Activated T-cell treated with anti-CD3 and anti-CD28 coated beads, Interleukin-2, amount 50 U/mL, for 24 hours (primary cell): ENCODE results near the gene BICC1.

ENCODE experiments used
- DNase-seq: peaks from one replicate; pipeline ENCODE4 v3.0.0-alpha.2; 2020
- H3K27ac Mint-ChIP-seq: 2 replicates; pipeline ENCODE4 v1.8.0; 2020; ENCODE audit warnings: mild to moderate bottlenecking, mixed read lengths
- H3K27me3 Mint-ChIP-seq: 2 replicates; pipeline ENCODE4 v1.8.0; 2020; ENCODE audit warnings: mixed read lengths
- H3K36me3 Mint-ChIP-seq: 2 replicates; pipeline ENCODE4 v1.8.0; 2020; ENCODE audit warnings: low read depth, mixed read lengths
- H3K4me1 Mint-ChIP-seq: 2 replicates; pipeline ENCODE4 v1.8.0; 2020; ENCODE audit warnings: low read depth, mixed read lengths
- H3K4me3 Mint-ChIP-seq: 2 replicates; pipeline ENCODE4 v1.8.0; 2020; ENCODE audit warnings: mild to moderate bottlenecking, moderate library complexity, mixed read lengths
- H3K9me3 Mint-ChIP-seq: 2 replicates; pipeline ENCODE4 v1.8.0; 2020; ENCODE audit warnings: mixed read lengths

The BICC1 gene

DNA sequence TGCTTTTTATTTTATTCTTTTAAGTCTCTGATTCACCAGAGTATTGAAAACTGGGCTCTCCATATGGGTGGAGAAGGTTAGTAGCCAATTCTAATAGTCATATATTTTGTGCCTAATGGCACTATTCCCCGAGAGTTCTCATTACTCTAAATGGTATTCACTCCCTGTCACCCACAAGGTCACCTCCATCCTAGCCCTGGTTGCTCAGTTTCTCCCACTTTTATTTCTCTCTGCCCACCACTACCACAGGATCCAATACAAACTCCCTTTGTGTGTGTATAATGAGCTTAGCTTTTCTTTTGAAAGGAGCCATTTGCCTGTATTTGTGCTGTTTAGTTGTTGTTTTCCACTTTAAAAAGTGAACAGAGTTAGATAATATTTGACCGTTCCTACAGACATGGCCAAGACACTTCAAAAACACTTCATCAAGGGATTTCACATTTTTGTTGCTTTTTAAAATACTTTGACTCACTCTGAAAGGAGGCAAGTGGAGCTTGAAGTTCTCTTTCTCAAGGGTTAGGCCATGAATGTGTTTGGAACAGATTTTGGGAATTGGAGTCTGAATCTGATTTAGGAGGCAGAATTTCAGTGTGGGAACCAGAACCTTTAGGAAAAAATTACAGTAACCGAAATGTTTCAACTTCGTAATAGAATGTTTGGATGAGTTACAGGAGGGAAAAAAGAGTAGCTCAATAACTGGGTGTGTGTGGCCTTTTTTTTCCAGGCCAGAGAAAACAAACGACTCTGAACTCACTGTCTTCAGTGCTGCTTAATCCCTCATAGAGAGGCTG, 321.3 kb downstream of the BICC1 start:
- Mint-ChIP-seq H3K27ac (no peak overlapping the region), H3K4me1 (no peaks in the 10 kb centered on the region), H3K9me3 (no peaks in the 10 kb centered on the region), H3K36me3 (no peaks in the 10 kb centered on the region), H3K4me3 (no peak overlapping the region), H3K27me3 (peaks cover 3% of the 10 kb centered on the region)
- DNase-seq = no peak

DNA sequence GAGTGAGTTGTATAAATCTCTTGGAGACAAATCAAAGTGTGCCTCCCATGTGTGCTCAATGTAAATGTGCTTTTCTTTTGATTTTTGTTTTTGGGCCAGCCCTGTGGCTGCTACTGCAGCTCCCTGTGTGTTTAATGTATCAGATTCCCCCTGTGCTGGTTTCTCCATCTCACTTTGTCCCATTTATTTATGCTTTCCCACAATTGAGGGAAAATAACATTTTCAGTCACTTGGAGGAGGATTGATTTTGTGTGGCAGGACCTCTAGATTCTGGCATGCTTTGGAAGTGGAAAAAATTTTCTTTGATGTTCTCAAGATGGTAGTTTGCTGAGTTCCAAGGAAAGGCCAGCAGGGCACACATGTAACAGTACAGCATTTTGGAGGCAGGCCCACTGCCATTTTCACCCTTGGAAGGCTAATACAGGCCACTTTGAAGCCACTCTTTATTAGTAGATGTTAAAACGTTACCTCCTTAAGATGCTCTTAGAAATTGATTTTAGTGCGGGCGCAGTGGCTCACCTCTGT, 323.6 kb downstream of the BICC1 start:
- no peak overlapping the region for H3K4me3 Mint-ChIP-seq
- H3K4me1 Mint-ChIP-seq = no peaks in the 10 kb centered on the region
- H3K27me3 Mint-ChIP-seq = peaks cover 5% of the 10 kb centered on the region
- DNase-seq = no peak
- H3K27ac Mint-ChIP-seq = no peak overlapping the region
- no peaks in the 10 kb centered on the region for H3K9me3 Mint-ChIP-seq
- no peaks in the 10 kb centered on the region for H3K36me3 Mint-ChIP-seq

- no peaks in the 10 kb centered on the region for H3K9me3 Mint-ChIP-seq
- H3K4me3 Mint-ChIP-seq = no peak overlapping the region
- peaks cover 5% of the 10 kb centered on the region for H3K27me3 Mint-ChIP-seq
- no peaks in the 10 kb centered on the region for H3K36me3 Mint-ChIP-seq
- no peak for DNase-seq
- no peaks in the 10 kb centered on the region for H3K4me1 Mint-ChIP-seq
- no peak overlapping the region for H3K27ac Mint-ChIP-seq
Measured at GRCh38 chr10:58836991-58837575, 324.4 kb downstream of the BICC1 start.

DNA sequence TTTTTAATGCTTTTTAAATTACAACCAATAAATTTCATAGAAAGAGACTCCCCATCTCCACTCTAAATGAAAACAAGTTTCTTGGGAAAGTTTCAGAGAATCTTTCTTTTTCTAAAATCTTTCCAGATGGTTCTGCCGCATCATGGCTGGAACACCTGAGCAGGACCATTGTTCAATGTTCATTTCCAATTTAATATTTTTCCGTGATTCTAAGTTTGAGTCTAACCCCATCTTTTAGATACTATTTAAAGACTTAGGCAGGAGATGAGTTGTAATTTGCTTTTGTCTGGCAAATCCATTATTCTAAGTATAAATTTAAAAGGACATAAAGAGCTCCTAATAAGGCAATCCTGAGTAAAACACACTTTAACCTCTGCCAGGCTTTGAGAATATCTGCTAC, 325.2 kb downstream of the BICC1 start:
- Mint-ChIP-seq H3K36me3 (no peaks in the 10 kb centered on the region), H3K4me3 (no peak overlapping the region)

GRCh38 chr10:58838561-58839208, 326.0 kb downstream of the BICC1 start:
- no peaks in the 10 kb centered on the region for H3K9me3 Mint-ChIP-seq
- H3K4me3 Mint-ChIP-seq = no peak overlapping the region

More for the DNA sequence above, 325.2 kb downstream of the BICC1 start:
- H3K9me3 Mint-ChIP-seq = no peaks in the 10 kb centered on the region
- H3K27ac Mint-ChIP-seq = no peak overlapping the region
- peaks cover 2% of the 10 kb centered on the region for H3K27me3 Mint-ChIP-seq
- no peak for DNase-seq
- H3K4me1 Mint-ChIP-seq = no peaks in the 10 kb centered on the region

DNA sequence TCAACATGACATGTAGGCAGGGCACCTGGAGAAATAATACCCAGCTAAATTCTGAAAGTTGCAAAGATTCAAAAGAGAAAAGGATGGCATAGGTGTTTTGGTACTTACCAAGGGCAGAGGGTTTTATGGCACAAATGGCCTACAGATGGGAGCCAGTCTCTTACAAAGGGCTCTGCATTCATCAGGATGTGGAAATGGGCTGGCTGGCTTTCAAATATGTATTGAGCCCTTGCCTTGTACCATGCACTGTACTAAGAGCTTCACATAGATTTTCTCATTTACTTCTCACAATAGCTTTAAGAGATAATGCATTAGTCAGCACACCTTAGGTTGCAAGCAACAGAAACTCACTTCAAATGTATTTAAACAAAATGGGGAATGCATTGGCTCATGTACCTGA, 327.1 kb downstream of the BICC1 start:
- no peak overlapping the region for H3K27ac Mint-ChIP-seq
- no peak overlapping the region for H3K4me3 Mint-ChIP-seq

More at GRCh38 chr10:58838561-58839208, 326.0 kb downstream of the BICC1 start:
- no peak for DNase-seq
- Mint-ChIP-seq H3K27me3 (peaks cover 2% of the 10 kb centered on the region), H3K27ac (no peak overlapping the region), H3K4me1 (no peaks in the 10 kb centered on the region), H3K36me3 (no peaks in the 10 kb centered on the region)

DNA sequence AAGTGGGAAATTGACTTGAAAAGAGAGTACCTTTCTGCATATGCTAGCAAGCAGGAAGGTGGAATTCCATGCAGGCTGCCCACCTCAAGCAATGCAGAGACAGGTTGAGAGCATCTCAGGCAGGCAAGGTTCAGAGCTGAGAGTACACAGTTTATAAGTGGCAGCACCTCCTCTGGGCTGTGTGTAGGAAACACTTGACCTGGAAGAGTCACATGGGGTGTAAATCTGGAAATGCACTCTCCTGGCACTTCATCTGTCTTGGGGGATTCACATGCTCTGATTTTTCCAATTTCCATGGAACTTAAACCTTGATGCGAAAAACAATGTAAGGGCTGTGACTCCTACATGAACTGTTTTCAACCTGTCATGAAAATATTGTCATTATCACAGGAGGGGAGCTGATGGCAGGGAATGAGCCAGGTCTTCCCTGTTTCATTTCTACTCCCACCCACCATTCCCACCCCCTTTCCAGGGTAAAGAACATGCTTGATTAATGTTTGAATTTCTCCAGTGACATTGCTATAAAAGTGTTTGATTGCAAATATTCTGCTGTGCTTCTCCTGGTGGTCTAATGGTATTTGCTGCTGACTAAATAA, 328.3 kb downstream of the BICC1 start:
- H3K27ac Mint-ChIP-seq = no peak overlapping the region
- no peaks in the 10 kb centered on the region for H3K36me3 Mint-ChIP-seq
- no peaks in the 10 kb centered on the region for H3K4me1 Mint-ChIP-seq
- H3K4me3 Mint-ChIP-seq = no peak overlapping the region
- H3K27me3 Mint-ChIP-seq = peaks cover 2% of the 10 kb centered on the region
- DNase-seq = no peak
- no peaks in the 10 kb centered on the region for H3K9me3 Mint-ChIP-seq

More for the DNA sequence above, 327.1 kb downstream of the BICC1 start:
- no peaks in the 10 kb centered on the region for H3K9me3 Mint-ChIP-seq
- H3K36me3 Mint-ChIP-seq = no peaks in the 10 kb centered on the region
- peaks cover 2% of the 10 kb centered on the region for H3K27me3 Mint-ChIP-seq
- no peaks in the 10 kb centered on the region for H3K4me1 Mint-ChIP-seq
- DNase-seq = no peak

- DNase-seq = no peak
- Mint-ChIP-seq H3K36me3 (no peaks in the 10 kb centered on the region), H3K27me3 (peaks cover 2% of the 10 kb centered on the region), H3K27ac (no peak overlapping the region), H3K4me3 (no peak overlapping the region), H3K9me3 (no peaks in the 10 kb centered on the region), H3K4me1 (no peaks in the 10 kb centered on the region)
Measured at GRCh38 chr10:58842860-58843376, 330.2 kb downstream of the BICC1 start.

DNA sequence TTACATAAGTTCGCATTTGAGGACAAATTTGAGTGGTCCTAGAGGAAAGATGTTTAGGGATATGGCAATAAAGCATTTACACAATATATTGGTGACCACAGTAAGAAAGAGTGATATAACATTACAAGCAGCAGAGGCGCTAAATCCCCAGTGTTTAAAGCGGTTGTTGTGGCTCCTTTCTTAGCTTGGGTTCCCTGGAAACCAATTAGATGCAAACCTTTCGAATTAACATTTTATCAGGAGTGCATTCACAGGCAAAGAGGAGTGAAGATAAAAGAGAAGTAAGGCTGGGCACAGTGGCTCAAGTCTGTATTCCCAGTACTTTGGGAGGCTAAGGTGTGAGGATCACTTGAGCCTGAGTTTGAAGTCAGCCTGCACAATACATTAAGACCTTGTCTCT, 331.1 kb downstream of the BICC1 start:
- no peaks in the 10 kb centered on the region for H3K4me1 Mint-ChIP-seq
- no peaks in the 10 kb centered on the region for H3K9me3 Mint-ChIP-seq

DNA sequence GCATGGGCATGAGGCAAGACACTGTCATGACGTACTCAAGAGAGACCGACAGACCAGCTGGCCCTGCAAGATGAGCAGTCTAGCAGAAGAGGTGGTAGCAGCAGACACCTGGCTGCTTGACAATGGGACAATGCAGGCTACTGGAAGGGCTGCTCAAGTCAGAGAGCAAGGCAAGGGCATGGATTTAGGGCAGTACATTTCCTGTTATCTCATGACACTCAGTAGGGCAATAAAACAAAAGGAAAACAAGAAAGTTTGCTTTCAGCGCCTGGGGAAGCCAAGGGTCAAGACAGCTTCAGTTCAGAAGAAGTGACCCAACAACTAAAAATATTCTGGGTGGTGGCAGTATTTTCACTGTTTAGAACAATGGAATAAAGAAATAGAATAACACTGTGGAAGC, 332.0 kb downstream of the BICC1 start:
- peaks cover 2% of the 10 kb centered on the region for H3K27me3 Mint-ChIP-seq
- H3K36me3 Mint-ChIP-seq = no peaks in the 10 kb centered on the region
- no peak for DNase-seq
- no peaks in the 10 kb centered on the region for H3K9me3 Mint-ChIP-seq
- no peaks in the 10 kb centered on the region for H3K4me1 Mint-ChIP-seq
- no peak overlapping the region for H3K4me3 Mint-ChIP-seq
- H3K27ac Mint-ChIP-seq = no peak overlapping the region

More for the DNA sequence above, 331.1 kb downstream of the BICC1 start:
- Mint-ChIP-seq H3K27me3 (peaks cover 2% of the 10 kb centered on the region), H3K4me3 (no peak overlapping the region), H3K27ac (no peak overlapping the region), H3K36me3 (no peaks in the 10 kb centered on the region)
- DNase-seq = no peak

DNA sequence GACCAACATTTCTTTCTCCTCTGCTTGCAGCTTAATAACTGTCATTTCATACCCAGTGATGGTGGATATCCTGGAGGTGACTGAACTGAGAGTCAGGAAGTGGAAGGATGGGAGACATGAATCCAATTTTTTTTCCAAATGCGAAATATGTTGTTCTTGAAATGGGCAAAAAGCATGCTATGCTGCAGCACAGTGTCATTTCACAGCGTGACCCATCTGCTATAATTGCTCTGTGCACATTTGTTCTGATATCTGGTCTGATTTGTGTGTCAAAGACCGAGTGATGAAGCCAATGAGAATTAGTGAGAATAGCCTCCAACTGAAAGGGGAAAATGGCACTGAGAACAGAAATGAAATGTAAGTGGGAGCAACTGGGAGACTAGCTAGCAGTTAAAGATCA, 334.2 kb downstream of the BICC1 start:
- H3K4me3 Mint-ChIP-seq = no peak overlapping the region
- no peaks in the 10 kb centered on the region for H3K36me3 Mint-ChIP-seq
- H3K27me3 Mint-ChIP-seq = no peaks in the 10 kb centered on the region

DNA sequence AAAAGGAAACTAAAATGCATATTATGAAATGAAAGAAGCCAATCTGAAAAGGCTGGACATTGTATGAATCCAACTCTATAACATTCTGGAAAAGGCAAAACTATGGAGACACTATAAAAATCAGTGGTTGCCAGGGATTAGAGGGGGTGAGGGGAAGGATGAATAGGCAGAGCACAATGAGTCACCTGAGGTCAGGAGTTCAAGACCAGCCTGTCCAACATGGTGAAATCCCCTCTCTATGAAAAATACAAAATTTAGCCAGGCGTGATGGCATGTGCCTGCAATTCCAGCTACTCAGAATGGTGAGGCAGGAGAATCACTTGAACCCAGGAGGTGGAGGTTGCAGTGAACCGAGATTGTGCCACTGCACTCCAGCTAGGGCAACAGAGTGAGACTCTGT, 338.9 kb downstream of the BICC1 start:
- Mint-ChIP-seq H3K4me1 (no peaks in the 10 kb centered on the region), H3K36me3 (no peaks in the 10 kb centered on the region), H3K27ac (no peak overlapping the region), H3K9me3 (no peaks in the 10 kb centered on the region), H3K27me3 (no peaks in the 10 kb centered on the region), H3K4me3 (no peak overlapping the region)
- no peak for DNase-seq

More for the DNA sequence above, 334.2 kb downstream of the BICC1 start:
- DNase-seq = no peak
- Mint-ChIP-seq H3K27ac (no peak overlapping the region), H3K4me1 (no peaks in the 10 kb centered on the region), H3K9me3 (no peaks in the 10 kb centered on the region)

- H3K27me3 Mint-ChIP-seq = no peaks in the 10 kb centered on the region
- no peaks in the 10 kb centered on the region for H3K4me1 Mint-ChIP-seq
- peaks cover 6% of the 10 kb centered on the region for H3K9me3 Mint-ChIP-seq
- no peaks in the 10 kb centered on the region for H3K36me3 Mint-ChIP-seq
- no peak overlapping the region for H3K27ac Mint-ChIP-seq
- H3K4me3 Mint-ChIP-seq = no peak overlapping the region
- DNase-seq = no peak
Measured at GRCh38 chr10:58853668-58854067, 341.0 kb downstream of the BICC1 start.

DNA sequence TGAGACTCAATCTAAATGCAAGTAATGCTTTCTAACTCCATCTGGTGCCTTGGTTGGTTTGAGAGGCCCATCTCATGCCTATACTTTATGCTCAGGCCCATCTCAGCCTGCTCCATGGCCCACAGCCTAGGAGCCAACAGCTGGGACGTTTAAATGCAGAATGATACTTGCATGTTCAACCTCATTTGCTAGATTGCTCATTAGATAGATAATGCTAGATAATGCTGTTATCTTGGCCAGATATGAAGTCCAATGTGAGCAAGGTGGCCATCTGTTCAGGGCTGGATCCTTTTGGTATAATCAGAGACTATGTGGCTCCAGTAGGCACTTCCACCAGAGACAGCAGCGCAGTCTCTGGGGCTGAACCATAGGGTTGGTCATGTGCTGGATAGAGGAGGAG, 342.1 kb downstream of the BICC1 start:
- no peaks in the 10 kb centered on the region for H3K4me1 Mint-ChIP-seq
- H3K4me3 Mint-ChIP-seq = no peak overlapping the region
- H3K27me3 Mint-ChIP-seq = no peaks in the 10 kb centered on the region

More for the DNA sequence above, 342.1 kb downstream of the BICC1 start:
- Mint-ChIP-seq H3K9me3 (peaks cover 9% of the 10 kb centered on the region), H3K36me3 (no peaks in the 10 kb centered on the region), H3K27ac (no peak overlapping the region)
- no peak for DNase-seq
